ENCODE results near the gene SYNPR.

Gene SYNPR

DNA sequence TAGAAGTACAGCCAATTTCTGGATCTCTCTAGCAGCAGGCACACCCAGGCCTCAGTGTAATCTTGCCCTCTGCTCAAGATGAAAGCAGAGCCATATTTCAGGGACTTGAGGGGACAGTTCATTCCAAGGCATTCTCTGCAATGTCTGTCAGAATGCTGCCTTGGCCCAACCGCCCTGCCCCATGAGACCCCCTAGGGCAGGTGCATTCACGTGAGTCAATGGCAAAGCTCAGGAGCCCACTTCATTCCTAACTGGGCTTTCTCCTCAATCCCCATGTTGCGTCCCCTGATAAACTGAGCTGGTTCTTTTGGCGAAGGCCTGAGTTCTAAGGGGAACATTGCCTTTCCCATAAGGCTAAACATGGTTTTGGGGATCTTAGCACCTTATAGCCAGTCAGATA is 383.9 kb downstream of the SYNPR start:
- Histone ChIP-seq H3K9ac (ENCODE audit: insufficient read length) (no peak overlapping the region), H3K4me3 (no peak overlapping the region), H3K36me3 (ENCODE audit: insufficient read depth, low read length) (no peaks in the 10 kb centered on the region), H3K9me3 (ENCODE audit: low read depth, low read length) (no peaks in the 10 kb centered on the region), H3K27ac (no peak overlapping the region)
- DNase-seq (ENCODE audit: low read depth, low spot score): no peak
- TF ChIP-seq POLR2AphosphoS5 (IDR thresholded peaks at IDR 0.05; ENCODE audit: borderline replicate concordance, low read depth, low read length) (no peak), EZH2 (IDR thresholded peaks at IDR 0.05) (no peak), FOXP2 (optimal IDR thresholded peaks at IDR 0.05; ENCODE audit: control extremely low read depth, extremely low read length, insufficient read depth) (no peak)

DNA sequence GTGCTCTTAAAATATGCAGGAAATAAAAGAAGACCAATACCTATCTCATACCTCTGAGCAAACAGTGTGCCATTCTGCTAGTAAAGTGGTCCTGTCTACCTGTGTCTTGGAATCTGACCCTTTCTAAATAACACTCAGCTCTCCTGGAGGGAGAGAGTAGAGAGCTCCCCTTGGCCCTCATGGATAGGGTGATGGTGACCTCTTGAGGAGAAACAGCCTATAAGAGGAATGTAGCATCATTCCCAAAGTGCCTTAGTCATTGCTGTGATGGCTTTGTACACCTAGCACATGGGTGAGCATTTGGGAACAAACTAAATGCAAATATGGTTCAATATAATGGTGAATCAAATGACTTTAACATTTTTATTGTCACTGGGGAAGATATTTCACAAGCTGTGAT is 384.4 kb downstream of the SYNPR start:
- Histone ChIP-seq H3K27ac (no peak overlapping the region), H3K9me3 (ENCODE audit: low read depth, low read length) (no peaks in the 10 kb centered on the region), H3K4me3 (no peak overlapping the region), H3K9ac (ENCODE audit: insufficient read length) (no peak overlapping the region), H3K36me3 (ENCODE audit: insufficient read depth, low read length) (no peaks in the 10 kb centered on the region)
- no peak for TF ChIP-seq POLR2AphosphoS5 (IDR thresholded peaks at IDR 0.05; ENCODE audit: borderline replicate concordance, low read depth, low read length)
- TF ChIP-seq FOXP2 (optimal IDR thresholded peaks at IDR 0.05; ENCODE audit: control extremely low read depth, extremely low read length, insufficient read depth): no peak
- TF ChIP-seq EZH2 (IDR thresholded peaks at IDR 0.05): no peak
- no peak for DNase-seq (ENCODE audit: low read depth, low spot score)
